Testis (tissue), 2 donors: ENCODE results near the gene HLX.

Experiments
- CTCF ChIP-seq, 3 experiments: fragments of 450-650 bp in 2 of 3; fragments of 200-600 bp in 1 of 3; sonication (generic) in 1 of 3; IDR thresholded peaks; one replicate each; pipeline ENCODE4 v1.5.1; 2016 to 2019; ENCODE audit warnings: antibody characterized with exemption in 3 of 3, mild to moderate bottlenecking in 2 of 3, moderate library complexity in 1 of 3
- POLR2A ChIP-seq: fragments of 450-650 bp; IDR thresholded peaks from one replicate; pipeline ENCODE4 v1.6.1; 2017; ENCODE audit warnings: antibody characterized with exemption, mild to moderate bottlenecking, moderate library complexity

GRCh38 chr1:220900842-220901241 is 21.6 kb downstream of the HLX start:
- no peak for TF ChIP-seq CTCF (IDR thresholded peaks at IDR 0.05)
- no peak for TF ChIP-seq POLR2A
